Subcutaneous preadipocyte (primary cell): ENCODE results near the gene MRPS5. TPM values are rescaled to one million over a fixed set of nuclear protein-coding genes. Genes with fewer than 3 reads are reported as not detected.

Experiments
- total RNA-seq: library from RNA; depleted of rRNA; stranded (reverse); fragments of >200 nt; gene quantifications from 2 replicates; pipeline ENCODE4 v1.2.3, GENCODE V29; 2012

Gene MRPS5
- total RNA-seq, result 36.4 and 40.1 TPM in 2 replicates

GRCh38 chr2:95121407-95122196 is at the start of gene MRPS5:
MRPS5 (minus strand) TSS chr2:95121808; CDS start chr2:95121791, 17 bp downstream.

GRCh38 chr2:95165371-95166064 is 43.9 kb upstream of the MRPS5 start, which contains the start of gene ZNF2:
ZNF2 (plus strand) TSS chr2:95165809; CDS start chr2:95176227, 10,418 bp downstream.

GRCh38 chr2:95159690-95160449 is 38.3 kb upstream of the MRPS5 start, which contains the start of gene ZNF514:
ZNF514 (minus strand) TSS chr2:95159848; CDS start chr2:95153253, 6,595 bp downstream.

Other genes starting within 250 kb of the MRPS5 start
- gene MAL, start 96.1 kb downstream of the MRPS5 start, total RNA-seq, result not detected in 2 replicates
- 13.2 and 16.0 TPM in 2 replicates for gene ZNF514, start 38.0 kb upstream of the MRPS5 start, total RNA-seq
- 7.0 and 7.2 TPM in 2 replicates for gene ZNF2, start 44.0 kb upstream of the MRPS5 start, total RNA-seq
- gene ZNF892, start 85.7 kb upstream of the MRPS5 start, total RNA-seq, result 4.4 and 5.3 TPM in 2 replicates
- 0.20 and 0.37 TPM in 2 replicates for gene PROM2, start 152.6 kb upstream of the MRPS5 start, total RNA-seq
- 2.9 and 3.1 TPM in 2 replicates for gene KCNIP3, start 175.5 kb upstream of the MRPS5 start, total RNA-seq